Forelimb muscle (tissue), 1 donor: ENCODE results near the gene CYFIP1. TPM values are rescaled to one million over a fixed set of nuclear protein-coding genes. Genes with fewer than 3 reads are reported as not detected.

Experiments used
- DNase-seq: peaks from one replicate; pipeline ENCODE4 v3.0.0-alpha.2; 2013; ENCODE audit warnings: low read depth
- polyA plus RNA-seq: library from polyadenylated mRNA; unstranded; fragments of 120-200 nt; gene quantifications from one replicate; pipeline ENCODE4 v1.2.1, GENCODE V29; 2013; ENCODE audit not compliant: insufficient read length

The CYFIP1 gene
- polyA plus RNA-seq, 1 donor, result 49.3 TPM

GRCh38 chr15:22890296-22890695 is 89.9 kb downstream of the CYFIP1 start:
- no peak for DNase-seq

- no peak for DNase-seq
Observed at GRCh38 chr15:22889146-22889818, 90.9 kb downstream of the CYFIP1 start.

GRCh38 chr15:22888120-22888859 is 91.9 kb downstream of the CYFIP1 start:
- no peak for DNase-seq

GRCh38 chr15:22887157-22887951 is 92.8 kb downstream of the CYFIP1 start:
- DNase-seq, result no peak

GRCh38 chr15:22885120-22885519 is 95.0 kb downstream of the CYFIP1 start:
- no peak for DNase-seq

- DNase-seq, result no peak
Observed at GRCh38 chr15:22884344-22884743, 95.8 kb downstream of the CYFIP1 start.

GRCh38 chr15:22883196-22883595 is 97.0 kb downstream of the CYFIP1 start:
- DNase-seq, result no peak

- DNase-seq, result no peak
Observed at GRCh38 chr15:22881739-22882440, 98.3 kb downstream of the CYFIP1 start.

GRCh38 chr15:22880981-22881738 is 99.0 kb downstream of the CYFIP1 start:
- DNase-seq, result no peak

- no peak for DNase-seq
Observed at GRCh38 chr15:22880068-22880980, 99.8 kb downstream of the CYFIP1 start.

- DNase-seq, result no peak
Observed at GRCh38 chr15:22878103-22878502, 102.1 kb downstream of the CYFIP1 start.

GRCh38 chr15:22877607-22878006 is 102.6 kb downstream of the CYFIP1 start:
- DNase-seq, result no peak

GRCh38 chr15:22877117-22877516 is 103.1 kb downstream of the CYFIP1 start:
- no peak for DNase-seq

GRCh38 chr15:22874966-22875365 is 105.2 kb downstream of the CYFIP1 start:
- no peak for DNase-seq

GRCh38 chr15:22874256-22874655 is 105.9 kb downstream of the CYFIP1 start:
- DNase-seq, result no peak

GRCh38 chr15:22873841-22874240 is 106.3 kb downstream of the CYFIP1 start:
- DNase-seq, result no peak

- no peak for DNase-seq
Observed at GRCh38 chr15:22872936-22873701, 107.0 kb downstream of the CYFIP1 start.

- no peak for DNase-seq
Observed at GRCh38 chr15:22871481-22872086, 108.6 kb downstream of the CYFIP1 start.

- DNase-seq, result no peak
Observed at GRCh38 chr15:22870865-22871264, 109.3 kb downstream of the CYFIP1 start.
